Tibial artery (tissue), 4 donors: Measurements from ENCODE around the gene CENPVL1.
"Not testable (repeated sequence)": the region's sequence is repeated elsewhere in the genome, so short reads cannot be mapped to it uniquely, and the experiment has no call there.

Experiments used
- DNase-seq, 2 donors: peaks; one replicate each; pipeline ENCODE4 v3.0.0-alpha.2; 2019
- H3K27ac ChIP-seq, 2 donors: fragments of 200-600 bp; sonication (generic) in 1 of 2; 1 replicate in 1 of 2; 2 replicates in 1 of 2; pipeline ENCODE4 v1.5.1; 2018 to 2019; ENCODE audit warnings: mild to moderate bottlenecking in 1 of 2
- H3K27me3 ChIP-seq, 2 donors: fragments of 200-600 bp; sonication (generic) in 1 of 2; one replicate each; pipeline versions ENCODE4 v1.5.1 to v1.6.0; 2016 to 2019
- H3K36me3 ChIP-seq, 3 donors: fragments of 200-600 bp; sonication (generic) in 2 of 3; one replicate each; pipeline ENCODE4 v1.5.1; 2016 to 2019; ENCODE audit warnings: mild to moderate bottlenecking in 2 of 3
- H3K4me1 ChIP-seq, 4 donors: fragments of 200-600 bp; sonication (generic) in 2 of 4; 1 replicate in 3 of 4; 2 replicates in 1 of 4; pipeline ENCODE4 v1.5.1; 2016 to 2019
- H3K4me3 ChIP-seq, 2 donors: fragments of 200-600 bp; sonication (generic) in 1 of 2; 1 replicate in 1 of 2; 2 replicates in 1 of 2; pipeline ENCODE4 v1.5.1; 2018 to 2019; ENCODE audit warnings: mild to moderate bottlenecking in 2 of 2
- H3K9me3 ChIP-seq, 3 donors: fragments of 200-600 bp; sonication (generic) in 1 of 3; one replicate each; pipeline ENCODE4 v1.5.1; 2016 to 2019
- intact Hi-C: fragments of 100-400 bp; cut with DNase I; formaldehyde crosslinking; loops from one replicate; pipeline ENCODE4 v1.15.0; 2023; ENCODE audit warnings: low total_unique reads
- TF ChIP-seq, protein P1 (sequence below), 2 experiments: fragments of 200-600 bp in 1 of 2; fragments of 450-650 bp in 1 of 2; IDR thresholded peaks; one replicate each; pipeline ENCODE4 v1.5.1; 2017 to 2019; ENCODE audit warnings: antibody characterized with exemption in 2 of 2, mild to moderate bottlenecking in 1 of 2, moderate library complexity in 1 of 2

The CENPVL1 gene

DNA sequence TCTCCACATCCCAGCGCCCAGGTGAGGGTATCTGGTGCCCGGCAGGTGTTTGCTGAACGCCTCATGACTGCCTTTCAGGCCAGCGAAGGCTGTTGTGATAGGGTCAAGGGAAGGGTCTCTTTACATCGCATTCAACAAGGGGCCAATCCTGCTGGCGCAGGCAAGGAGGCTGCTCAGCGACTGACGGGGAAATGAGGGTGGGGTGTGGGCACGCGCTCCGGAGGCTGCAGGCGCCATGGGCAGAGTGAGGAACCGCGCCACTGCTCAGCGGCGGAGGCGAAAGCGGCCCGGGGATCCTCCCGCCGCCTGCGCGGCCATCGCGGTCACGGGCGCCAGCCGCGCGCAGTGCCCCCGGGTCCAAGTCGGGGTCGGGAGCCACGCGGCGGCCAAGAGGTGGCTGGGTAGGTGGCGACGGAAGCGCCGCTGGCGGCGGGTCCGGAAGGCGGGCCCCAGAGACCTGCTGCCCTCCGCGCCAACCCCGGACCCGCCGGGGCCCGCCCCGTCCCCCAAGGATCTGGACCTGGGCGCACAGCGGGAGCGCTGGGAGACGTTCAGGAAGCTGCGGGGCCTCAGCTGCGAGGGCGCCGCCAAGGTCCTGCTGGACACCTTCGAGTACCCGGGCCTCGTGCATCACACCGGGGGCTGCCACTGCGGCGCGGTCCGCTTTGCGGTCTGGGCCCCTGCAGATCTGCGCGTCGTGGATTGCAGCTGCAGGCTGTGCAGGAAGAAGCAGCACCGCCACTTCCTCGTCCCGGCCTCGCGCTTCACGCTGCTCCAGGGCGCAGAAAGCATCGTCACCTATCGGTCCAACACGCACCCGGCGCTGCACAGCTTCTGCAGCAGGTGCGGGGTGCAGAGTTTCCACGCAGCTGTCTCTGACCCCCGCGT is at the start of gene CENPVL1:
Gene CENPVL1 (plus strand): TSS at position 236 of the 888 bp plus-strand sequence. CDS start 0 bp downstream, at position 236.
- H3K4me3 ChIP-seq, H3K4me1 ChIP-seq, H3K36me3 ChIP-seq, H3K27ac ChIP-seq, DNase-seq, H3K27me3 ChIP-seq, intact Hi-C loops, H3K9me3 ChIP-seq: not testable (repeated sequence)

DNA sequence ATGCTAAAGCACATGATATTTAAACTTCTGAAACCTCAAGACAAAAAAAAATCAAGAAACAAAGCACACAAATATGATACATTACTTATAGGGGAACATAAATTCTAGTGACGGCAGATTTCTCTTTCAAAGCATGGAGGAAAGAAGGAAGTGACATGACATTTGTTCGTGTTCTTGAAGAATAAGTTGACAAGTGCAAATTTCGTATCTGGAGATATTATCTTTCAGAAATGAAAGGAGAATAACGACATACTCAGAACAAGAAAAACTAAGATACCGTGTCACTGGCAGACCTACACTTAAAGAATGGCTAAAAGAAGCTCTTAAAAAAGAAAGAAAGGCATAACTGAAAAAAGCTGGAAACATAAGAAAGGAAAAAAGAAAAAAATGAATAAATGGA is 44.3 kb upstream of the CENPVL1 start:
- Histone ChIP-seq H3K36me3 (no peaks in the 10 kb centered on the region), H3K4me1 (no peaks in the 10 kb centered on the region), H3K27ac (no peak overlapping the region), H3K9me3 (no peaks in the 10 kb centered on the region), H3K4me3 (no peak overlapping the region), H3K27me3 (no peaks in the 10 kb centered on the region)
- TF ChIP-seq, protein P1, sequence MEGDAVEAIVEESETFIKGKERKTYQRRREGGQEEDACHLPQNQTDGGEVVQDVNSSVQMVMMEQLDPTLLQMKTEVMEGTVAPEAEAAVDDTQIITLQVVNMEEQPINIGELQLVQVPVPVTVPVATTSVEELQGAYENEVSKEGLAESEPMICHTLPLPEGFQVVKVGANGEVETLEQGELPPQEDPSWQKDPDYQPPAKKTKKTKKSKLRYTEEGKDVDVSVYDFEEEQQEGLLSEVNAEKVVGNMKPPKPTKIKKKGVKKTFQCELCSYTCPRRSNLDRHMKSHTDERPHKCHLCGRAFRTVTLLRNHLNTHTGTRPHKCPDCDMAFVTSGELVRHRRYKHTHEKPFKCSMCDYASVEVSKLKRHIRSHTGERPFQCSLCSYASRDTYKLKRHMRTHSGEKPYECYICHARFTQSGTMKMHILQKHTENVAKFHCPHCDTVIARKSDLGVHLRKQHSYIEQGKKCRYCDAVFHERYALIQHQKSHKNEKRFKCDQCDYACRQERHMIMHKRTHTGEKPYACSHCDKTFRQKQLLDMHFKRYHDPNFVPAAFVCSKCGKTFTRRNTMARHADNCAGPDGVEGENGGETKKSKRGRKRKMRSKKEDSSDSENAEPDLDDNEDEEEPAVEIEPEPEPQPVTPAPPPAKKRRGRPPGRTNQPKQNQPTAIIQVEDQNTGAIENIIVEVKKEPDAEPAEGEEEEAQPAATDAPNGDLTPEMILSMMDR (IDR thresholded peaks at IDR 0.05) = no peak
- DNase-seq = no peak
- intact Hi-C loops = no loop called here

DNA sequence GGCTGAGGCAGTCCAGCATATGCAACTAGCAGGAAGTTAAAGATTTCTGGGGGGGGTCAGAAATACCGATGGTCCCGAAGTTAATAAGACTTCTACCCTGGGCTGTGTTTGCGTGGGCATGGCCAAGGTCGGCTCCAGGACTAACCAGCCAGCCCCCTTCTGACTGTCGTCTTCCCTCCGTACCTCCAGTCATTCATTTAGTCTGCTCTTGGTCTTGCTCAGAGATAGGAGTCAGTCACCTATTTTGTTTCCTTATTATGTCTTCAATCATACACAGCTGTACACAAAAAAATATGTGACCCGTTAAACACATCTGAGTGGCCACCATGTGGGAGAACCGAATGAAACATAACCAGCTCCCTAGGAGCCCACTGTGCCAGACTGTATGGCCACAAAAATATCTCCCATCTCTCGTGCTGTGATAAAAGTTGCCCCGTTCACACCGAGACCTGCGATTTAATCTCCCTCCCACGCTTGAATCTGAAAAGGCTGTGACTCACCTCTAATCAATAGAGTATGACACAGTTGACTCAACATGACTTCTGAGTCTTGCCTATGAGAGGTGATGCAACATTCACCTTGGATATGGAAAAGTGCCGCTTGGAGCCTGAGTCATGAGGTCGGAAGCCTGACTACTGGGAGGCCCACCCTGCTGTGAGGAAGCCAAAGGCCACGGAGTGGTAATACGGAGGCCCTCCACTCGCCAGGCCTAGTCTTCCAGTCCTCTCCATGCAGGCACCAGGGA is 30.5 kb upstream of the CENPVL1 start:
- intact Hi-C loops, DNase-seq, H3K4me1 ChIP-seq, H3K27me3 ChIP-seq, H3K9me3 ChIP-seq, H3K27ac ChIP-seq, H3K36me3 ChIP-seq, H3K4me3 ChIP-seq: not testable (repeated sequence)

DNA sequence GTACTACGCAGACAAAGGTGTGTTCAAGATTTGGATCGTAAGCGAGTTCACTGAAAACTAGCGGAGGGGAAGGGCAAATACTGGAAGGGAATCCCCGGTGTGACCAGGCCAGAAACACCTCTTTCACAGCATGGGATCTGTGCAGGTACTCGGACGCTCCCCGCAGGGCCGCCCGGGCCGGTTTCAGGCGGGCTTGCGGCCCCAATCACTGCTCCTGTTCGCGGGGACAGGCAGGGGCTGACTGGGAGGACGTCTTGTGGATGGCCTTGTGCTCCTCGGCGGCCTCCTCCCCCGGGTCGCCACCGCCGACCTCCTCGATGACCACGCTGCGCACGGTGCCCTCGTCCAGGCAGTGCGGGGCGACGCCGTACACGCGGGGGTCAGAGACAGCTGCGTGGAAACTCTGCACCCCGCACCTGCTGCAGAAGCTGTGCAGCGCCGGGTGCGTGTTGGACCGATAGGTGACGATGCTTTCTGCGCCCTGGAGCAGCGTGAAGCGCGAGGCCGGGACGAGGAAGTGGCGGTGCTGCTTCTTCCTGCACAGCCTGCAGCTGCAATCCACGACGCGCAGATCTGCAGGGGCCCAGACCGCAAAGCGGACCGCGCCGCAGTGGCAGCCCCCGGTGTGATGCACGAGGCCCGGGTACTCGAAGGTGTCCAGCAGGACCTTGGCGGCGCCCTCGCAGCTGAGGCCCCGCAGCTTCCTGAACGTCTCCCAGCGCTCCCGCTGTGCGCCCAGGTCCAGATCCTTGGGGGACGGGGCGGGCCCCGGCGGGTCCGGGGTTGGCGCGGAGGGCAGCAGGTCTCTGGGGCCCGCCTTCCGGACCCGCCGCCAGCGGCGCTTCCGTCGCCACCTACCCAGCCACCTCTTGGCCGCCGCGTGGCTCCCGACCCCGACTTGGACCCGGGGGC is 28.2 kb upstream of the CENPVL1 start:
- H3K27me3 ChIP-seq, H3K36me3 ChIP-seq, H3K4me1 ChIP-seq, H3K27ac ChIP-seq, DNase-seq, H3K4me3 ChIP-seq, H3K9me3 ChIP-seq, intact Hi-C loops: not testable (repeated sequence)

DNA sequence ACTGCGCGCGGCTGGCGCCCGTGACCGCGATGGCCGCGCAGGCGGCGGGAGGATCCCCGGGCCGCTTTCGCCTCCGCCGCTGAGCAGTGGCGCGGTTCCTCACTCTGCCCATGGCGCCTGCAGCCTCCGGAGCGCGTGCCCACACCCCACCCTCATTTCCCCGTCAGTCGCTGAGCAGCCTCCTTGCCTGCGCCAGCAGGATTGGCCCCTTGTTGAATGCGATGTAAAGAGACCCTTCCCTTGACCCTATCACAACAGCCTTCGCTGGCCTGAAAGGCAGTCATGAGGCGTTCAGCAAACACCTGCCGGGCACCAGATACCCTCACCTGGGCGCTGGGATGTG is 27.6 kb upstream of the CENPVL1 start, which contains the start of gene CENPVL2:
Gene CENPVL2 (minus strand): TSS at position 112 of the 343 bp plus-strand sequence. CDS start 0 bp downstream, at position 112.
- H3K27me3 ChIP-seq, H3K4me3 ChIP-seq, DNase-seq, H3K9me3 ChIP-seq, intact Hi-C loops, H3K36me3 ChIP-seq, H3K4me1 ChIP-seq, H3K27ac ChIP-seq: not testable (repeated sequence)

DNA sequence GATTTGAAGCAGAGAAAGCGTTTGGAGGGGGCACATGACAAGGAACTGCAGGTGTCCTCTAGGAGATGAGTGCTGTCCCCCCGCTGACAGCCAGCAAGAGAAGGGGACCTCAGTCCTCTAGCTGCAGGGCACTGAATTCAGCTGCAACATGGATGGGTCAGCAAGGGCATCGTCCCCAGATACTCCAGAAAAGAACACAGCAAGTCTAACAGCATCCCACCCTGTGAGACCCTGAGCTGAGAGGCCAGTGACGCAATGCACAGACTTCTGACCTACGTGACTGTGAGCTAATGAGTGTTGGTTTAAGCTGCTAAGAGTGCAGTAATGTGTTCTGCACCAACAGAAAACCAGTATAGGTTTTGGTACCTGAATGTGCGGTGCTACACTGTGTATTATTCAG is 16.1 kb upstream of the CENPVL1 start:
- no peaks in the 10 kb centered on the region for H3K9me3 ChIP-seq
- TF ChIP-seq, protein P1 (IDR thresholded peaks at IDR 0.05) = no peak
- H3K27me3 ChIP-seq = no peaks in the 10 kb centered on the region
- no peak for DNase-seq
- no peaks in the 10 kb centered on the region for H3K4me1 ChIP-seq
- intact Hi-C loops = no loop called here
- H3K4me3 ChIP-seq = no peak overlapping the region
- H3K36me3 ChIP-seq = no peaks in the 10 kb centered on the region
- no peak overlapping the region for H3K27ac ChIP-seq

DNA sequence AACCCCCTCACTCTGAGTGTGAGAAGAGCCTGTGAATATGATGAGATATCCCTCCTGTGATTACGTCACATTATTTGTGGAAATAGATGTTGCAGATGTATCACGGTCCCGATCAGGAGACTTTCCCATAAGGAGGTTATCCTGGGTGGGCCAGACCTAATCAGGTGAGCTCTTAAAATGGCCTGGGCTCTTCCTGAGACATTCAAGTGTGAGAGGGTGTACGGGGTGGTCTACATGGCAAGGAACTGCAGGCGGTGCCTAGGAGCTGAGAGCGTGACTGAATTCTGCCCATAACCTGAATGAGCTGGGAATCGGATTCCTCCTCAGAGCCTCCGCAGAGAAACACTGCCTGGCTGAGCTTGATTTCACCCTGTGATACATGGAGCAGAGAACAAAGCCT is 12.9 kb upstream of the CENPVL1 start:
- intact Hi-C loops = no loop called here
- no peak overlapping the region for H3K27ac ChIP-seq
- H3K27me3 ChIP-seq = no peaks in the 10 kb centered on the region

DNA sequence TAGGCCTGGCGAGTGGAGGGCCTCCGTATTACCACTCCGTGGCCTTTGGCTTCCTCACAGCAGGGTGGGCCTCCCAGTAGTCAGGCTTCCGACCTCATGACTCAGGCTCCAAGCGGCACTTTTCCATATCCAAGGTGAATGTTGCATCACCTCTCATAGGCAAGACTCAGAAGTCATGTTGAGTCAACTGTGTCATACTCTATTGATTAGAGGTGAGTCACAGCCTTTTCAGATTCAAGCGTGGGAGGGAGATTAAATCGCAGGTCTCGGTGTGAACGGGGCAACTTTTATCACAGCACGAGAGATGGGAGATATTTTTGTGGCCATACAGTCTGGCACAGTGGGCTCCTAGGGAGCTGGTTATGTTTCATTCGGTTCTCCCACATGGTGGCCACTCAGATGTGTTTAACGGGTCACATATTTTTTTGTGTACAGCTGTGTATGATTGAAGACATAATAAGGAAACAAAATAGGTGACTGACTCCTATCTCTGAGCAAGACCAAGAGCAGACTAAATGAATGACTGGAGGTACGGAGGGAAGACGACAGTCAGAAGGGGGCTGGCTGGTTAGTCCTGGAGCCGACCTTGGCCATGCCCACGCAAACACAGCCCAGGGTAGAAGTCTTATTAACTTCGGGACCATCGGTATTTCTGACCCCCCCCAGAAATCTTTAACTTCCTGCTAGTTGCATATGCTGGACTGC is 2.8 kb downstream of the CENPVL1 start:
- H3K4me3 ChIP-seq, DNase-seq, H3K9me3 ChIP-seq, H3K27ac ChIP-seq, H3K4me1 ChIP-seq, H3K27me3 ChIP-seq, intact Hi-C loops, H3K36me3 ChIP-seq: not testable (repeated sequence)

More for the DNA sequence above, 12.9 kb upstream of the CENPVL1 start:
- TF ChIP-seq, protein P1 (IDR thresholded peaks at IDR 0.05) = no peak
- Histone ChIP-seq H3K4me1 (no peaks in the 10 kb centered on the region), H3K36me3 (no peaks in the 10 kb centered on the region), H3K9me3 (no peaks in the 10 kb centered on the region), H3K4me3 (no peak overlapping the region)
- no peak for DNase-seq
